ENCODE results near the gene METTL15. TPM values are rescaled to one million over a fixed set of nuclear protein-coding genes. Genes with fewer than 3 reads are reported as not detected.
"Not testable (repeated sequence)": the region's sequence is repeated elsewhere in the genome, so short reads cannot be mapped to it uniquely, and the experiment has no call there.

The METTL15 gene
- total RNA-seq, 4 donors from 2014 or later = 9.2 to 22.5 (median 19.2) TPM

- Histone ChIP-seq H3K9me3 (no peaks in the 10 kb centered on the region), H3K4me3 (no peak overlapping the region), H3K4me1 (no peaks in the 10 kb centered on the region), H3K27ac (no peak overlapping the region), H3K36me3 (no peaks in the 10 kb centered on the region), H3K27me3 (no peaks in the 10 kb centered on the region)
- WGBS, 2 donors (ENCODE audit: low coverage in 1 of 2) = 100% methylated on average over 1 of the region's 1 CpG
- intact Hi-C loops (cut with DNase I; ENCODE audit: low total_unique reads) = no loop called here
- no peak for TF ChIP-seq EP300 (IDR thresholded peaks at IDR 0.05; ENCODE audit: low read depth)
- no peak for TF ChIP-seq POLR2A (IDR thresholded peaks at IDR 0.05)
- TF ChIP-seq CTCF (IDR thresholded peaks at IDR 0.05) = no peak
- no peak for TF ChIP-seq POLR2AphosphoS5 (IDR thresholded peaks at IDR 0.05)
- in situ Hi-C loops (cut with MboI; ENCODE audit: low pct_ligation_motif_present in 1 of 4, low pct_unique_long_range_greater_than_20kb in 1 of 4, low sequenced_read_pairs in 3 of 4) = no loop called here
- no peak for DNase-seq
Measured at GRCh38 chr11:28132548-28132947, 24.4 kb downstream of the METTL15 start.

DNA sequence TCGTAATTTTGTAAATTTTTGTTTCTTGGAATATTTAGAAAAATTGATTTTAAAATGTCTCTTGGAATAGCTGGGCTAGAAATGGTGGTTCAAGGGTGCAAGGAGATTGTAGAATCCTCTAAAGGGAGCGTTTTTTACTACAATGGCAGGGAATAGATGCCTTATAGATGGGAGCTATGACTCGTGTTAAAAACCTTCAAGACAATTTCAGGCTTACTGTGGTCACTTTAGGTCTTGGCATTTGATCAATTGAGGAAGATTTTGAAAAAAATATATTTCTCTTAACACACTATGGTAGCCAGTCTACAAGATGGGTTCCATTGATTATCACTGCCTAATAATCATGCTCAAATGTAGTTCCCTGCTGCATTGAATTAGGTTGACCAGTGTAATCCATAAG, 25.0 kb downstream of the METTL15 start:
- in situ Hi-C loops (cut with MboI; ENCODE audit: low pct_ligation_motif_present in 1 of 4, low pct_unique_long_range_greater_than_20kb in 1 of 4, low sequenced_read_pairs in 3 of 4) = no loop called here
- no peak for DNase-seq
- Histone ChIP-seq H3K36me3 (peaks cover 0 to 3% (median 0%) of the 10 kb centered on the region in 4 donors), H3K27ac (no peak overlapping the region), H3K9me3 (no peaks in the 10 kb centered on the region), H3K27me3 (no peaks in the 10 kb centered on the region), H3K4me3 (no peak overlapping the region), H3K4me1 (no peaks in the 10 kb centered on the region)
- 96 to 97% methylated on average over 3 of the region's 3 CpGs for WGBS, 2 donors (ENCODE audit: low coverage in 1 of 2)
- TF ChIP-seq EP300 (IDR thresholded peaks at IDR 0.05; ENCODE audit: low read depth) = no peak
- TF ChIP-seq POLR2AphosphoS5 (IDR thresholded peaks at IDR 0.05) = no peak
- TF ChIP-seq POLR2A (IDR thresholded peaks at IDR 0.05) = no peak
- TF ChIP-seq CTCF (IDR thresholded peaks at IDR 0.05) = no peak
- intact Hi-C loops (cut with DNase I; ENCODE audit: low total_unique reads) = no loop called here

GRCh38 chr11:28136157-28136556, 28.0 kb downstream of the METTL15 start:
- WGBS, 2 donors (ENCODE audit: low coverage in 1 of 2) = 94 to 95% methylated on average over 4 of the region's 4 CpGs
- intact Hi-C loops (cut with DNase I; ENCODE audit: low total_unique reads) = not testable (repeated sequence)

DNA sequence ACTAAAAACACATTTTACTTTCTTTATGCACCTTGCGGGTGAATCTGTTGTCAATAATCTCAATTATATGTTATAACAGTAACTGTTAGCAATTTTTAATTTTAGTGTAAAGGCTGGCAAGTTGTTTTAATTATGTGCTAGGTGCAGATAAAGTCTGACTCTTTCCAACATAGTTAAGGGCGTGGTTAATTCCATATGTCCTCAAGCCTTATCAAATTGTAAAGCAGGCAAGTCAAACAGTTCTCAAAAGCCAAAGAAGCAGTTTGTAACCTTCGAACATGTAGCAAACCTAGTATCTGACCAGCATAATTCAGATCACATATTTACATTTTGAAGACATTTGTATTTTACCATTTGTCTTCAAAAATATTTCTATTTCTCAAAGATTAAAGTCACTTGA, 29.2 kb downstream of the METTL15 start:
- in situ Hi-C loops (cut with MboI; ENCODE audit: low pct_ligation_motif_present in 1 of 4, low pct_unique_long_range_greater_than_20kb in 1 of 4, low sequenced_read_pairs in 3 of 4) (no loop called here), intact Hi-C loops (cut with DNase I; ENCODE audit: low total_unique reads) (no loop called here)
- TF ChIP-seq POLR2AphosphoS5 (IDR thresholded peaks at IDR 0.05) = no peak
- DNase-seq = no peak
- H3K36me3 ChIP-seq = peaks cover 0 to 11% (median 0%) of the 10 kb centered on the region in 4 donors
- WGBS, 2 donors (ENCODE audit: low coverage in 1 of 2) = 87 to 95% methylated on average over 3 of the region's 3 CpGs
- H3K4me3 ChIP-seq = no peak overlapping the region
- H3K27me3 ChIP-seq = no peaks in the 10 kb centered on the region
- H3K27ac ChIP-seq = no peak overlapping the region
- no peaks in the 10 kb centered on the region for H3K4me1 ChIP-seq
- peaks cover 8 to 11% of the 10 kb centered on the region in 2 donors for H3K9me3 ChIP-seq

More at GRCh38 chr11:28136157-28136556, 28.0 kb downstream of the METTL15 start:
- in situ Hi-C loops (cut with MboI; ENCODE audit: low pct_ligation_motif_present in 1 of 4, low pct_unique_long_range_greater_than_20kb in 1 of 4, low sequenced_read_pairs in 3 of 4); H3K4me3 ChIP-seq; DNase-seq; H3K27me3 ChIP-seq; H3K4me1 ChIP-seq; H3K27ac ChIP-seq: not testable (repeated sequence)
- peaks cover 8 to 11% of the 10 kb centered on the region in 2 donors for H3K9me3 ChIP-seq
- H3K36me3 ChIP-seq = peaks cover 0 to 11% (median 0%) of the 10 kb centered on the region in 4 donors

DNA sequence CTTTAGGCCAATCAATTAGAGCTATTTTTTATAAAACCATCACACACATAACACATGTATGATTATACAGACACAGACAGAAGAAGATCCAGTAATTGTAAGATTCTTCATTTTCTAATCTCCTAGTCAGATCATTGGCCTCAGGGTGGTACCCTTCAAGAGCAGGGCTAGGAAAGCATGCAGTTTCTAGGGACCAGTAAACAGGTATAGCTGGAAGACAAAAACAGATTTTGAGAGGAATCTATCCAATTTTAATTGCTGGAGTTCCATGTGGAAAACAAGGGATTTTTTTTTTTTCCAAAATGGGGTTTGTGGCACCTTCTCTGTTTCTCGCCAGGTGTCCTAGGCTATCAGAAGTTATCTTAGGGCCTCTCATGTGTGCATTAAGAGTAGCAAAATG, 29.6 kb downstream of the METTL15 start:
- H3K9me3 ChIP-seq = peaks cover 8 to 11% of the 10 kb centered on the region in 2 donors
- in situ Hi-C loops (cut with MboI; ENCODE audit: low pct_ligation_motif_present in 1 of 4, low pct_unique_long_range_greater_than_20kb in 1 of 4, low sequenced_read_pairs in 3 of 4) = no loop called here
- intact Hi-C loops (cut with DNase I; ENCODE audit: low total_unique reads) = no loop called here
- WGBS, 2 donors (ENCODE audit: low coverage in 1 of 2) = 98 to 100% methylated on average over 1 of the region's 1 CpG
- peaks cover 0 to 11% (median 0%) of the 10 kb centered on the region in 4 donors for H3K36me3 ChIP-seq
- H3K27me3 ChIP-seq = no peaks in the 10 kb centered on the region
- H3K27ac ChIP-seq = no peak overlapping the region
- TF ChIP-seq POLR2A (IDR thresholded peaks at IDR 0.05) (no peak), POLR2AphosphoS5 (IDR thresholded peaks at IDR 0.05) (no peak), CTCF (IDR thresholded peaks at IDR 0.05) (no peak), EP300 (IDR thresholded peaks at IDR 0.05; ENCODE audit: low read depth) (no peak)
- no peak overlapping the region for H3K4me3 ChIP-seq
- no peaks in the 10 kb centered on the region for H3K4me1 ChIP-seq
- DNase-seq = no peak

All from transverse colon (tissue), 4 donors.